Amniotic epithelial cell (primary cell): ENCODE data around the gene SLC7A5.
"Not testable (repeated sequence)": the region's sequence is repeated elsewhere in the genome, so short reads cannot be mapped to it uniquely, and the experiment has no call there.

Source experiments
- DNase-seq: peaks from one replicate; pipeline ENCODE4 v3.0.0-alpha.2; 2010; ENCODE audit warnings: low read depth

SLC7A5 gene

DNA sequence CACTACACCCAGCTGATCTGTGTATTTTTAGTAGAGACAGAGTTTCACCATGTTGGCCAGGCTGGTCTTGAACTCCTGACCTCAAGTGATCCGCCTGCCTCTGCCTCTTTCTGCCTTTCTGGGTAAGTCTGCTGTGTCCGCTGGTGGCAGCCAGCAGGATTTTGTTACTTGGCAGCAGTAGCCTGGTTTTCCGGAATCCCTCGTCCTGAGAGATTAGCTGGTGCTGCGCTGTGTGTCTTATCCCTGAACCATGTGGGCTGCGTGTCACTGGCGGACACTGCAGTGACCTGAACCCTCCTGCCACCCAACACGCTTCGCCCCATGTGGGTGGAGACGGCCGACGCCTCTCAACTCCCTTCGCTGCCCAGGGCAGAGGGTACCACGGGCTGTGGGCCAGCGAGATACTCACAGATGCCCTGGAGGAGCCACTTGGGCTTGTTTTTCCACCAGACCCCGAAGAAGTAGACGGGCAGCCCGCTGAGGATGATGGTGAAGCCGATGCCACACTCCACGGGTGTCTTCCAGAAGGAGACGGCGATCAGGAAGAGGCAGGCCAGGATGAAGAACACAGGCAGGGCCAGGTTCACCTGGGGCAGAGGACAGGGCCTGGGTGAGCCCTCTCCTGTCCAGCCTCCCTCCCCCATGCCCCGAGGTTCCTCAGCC, 35.2 kb downstream of the SLC7A5 start:
- no peak for DNase-seq

- no peak for DNase-seq
These were observed 35.8 kb downstream of the SLC7A5 start for GRCh38 chr16:87833548-87833947.

DNA sequence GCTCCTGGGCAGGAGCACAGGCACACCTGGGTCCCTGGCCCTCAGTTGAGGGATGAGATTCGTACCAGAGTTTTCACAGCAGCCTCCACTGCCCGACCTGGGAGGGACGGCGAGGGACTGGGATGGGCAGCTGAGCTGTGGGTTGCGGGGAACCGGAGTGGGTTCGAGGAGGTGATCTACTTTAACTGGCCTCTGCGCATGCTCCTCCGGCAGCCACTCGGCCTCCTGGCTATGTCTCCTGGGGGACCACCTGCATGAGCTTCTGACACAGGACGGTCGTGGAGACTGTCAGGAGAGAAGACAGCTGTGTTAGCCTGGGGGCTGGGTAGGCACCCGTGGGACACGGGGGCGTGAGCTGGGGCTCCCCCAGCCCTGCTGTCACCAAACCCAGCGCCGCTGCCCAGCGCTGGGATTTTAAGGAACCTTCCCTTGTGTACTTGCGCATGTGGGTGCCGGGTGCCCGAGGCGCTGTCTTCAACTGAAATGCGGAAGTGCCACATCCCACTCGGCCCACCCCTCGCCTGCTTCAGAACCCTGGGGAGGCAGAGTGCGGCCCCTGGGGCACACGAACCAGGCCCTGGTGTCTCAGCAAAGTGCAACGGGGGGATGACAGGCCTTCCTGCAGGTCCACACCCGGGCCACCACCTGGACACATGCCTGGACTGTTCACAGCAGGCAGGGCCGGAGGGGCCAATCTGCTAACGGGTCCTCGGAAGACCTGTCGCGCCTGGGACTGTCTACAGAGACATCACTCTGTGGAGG, 36.4 kb downstream of the SLC7A5 start:
- no peak for DNase-seq

GRCh38 chr16:87832137-87832527, 37.2 kb downstream of the SLC7A5 start:
- no peak for DNase-seq

- no peak for DNase-seq
These were observed 37.7 kb downstream of the SLC7A5 start for GRCh38 chr16:87831421-87832136.

DNA sequence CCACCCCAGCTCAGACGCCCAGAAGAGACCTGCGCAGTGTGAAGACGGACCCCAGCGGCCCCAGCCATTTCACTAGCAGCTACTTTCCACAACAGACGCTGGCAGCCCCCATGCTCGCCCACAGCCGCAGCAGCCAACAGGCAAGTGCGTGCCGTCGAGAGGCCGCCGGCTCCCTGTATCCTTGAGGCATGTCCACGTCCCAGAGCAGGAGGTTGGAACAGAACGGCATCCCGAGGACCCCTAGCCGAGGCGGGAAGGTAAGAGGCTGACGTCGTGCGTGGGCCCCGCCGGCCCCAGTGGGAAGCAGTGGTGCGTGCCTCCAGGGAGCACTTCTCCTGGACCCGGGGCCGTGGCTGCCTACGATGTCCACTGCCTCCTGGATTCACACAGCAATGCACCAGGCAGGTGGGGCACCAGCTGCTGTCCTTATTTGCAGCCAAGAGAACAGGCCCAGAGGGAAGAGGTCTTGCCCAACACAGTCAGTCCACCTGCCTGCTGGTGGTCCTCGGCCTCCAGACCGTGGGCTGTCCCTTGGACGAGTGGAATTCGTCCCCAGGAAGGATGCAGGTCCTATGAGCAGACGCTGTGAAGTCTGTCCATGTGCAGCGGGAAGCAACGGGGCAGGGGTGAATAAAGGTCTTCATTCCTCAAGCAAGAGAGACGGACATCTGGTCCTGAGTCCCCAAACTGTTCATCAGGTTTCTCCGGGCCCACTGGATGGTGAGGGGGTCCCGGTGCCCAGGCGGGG, 38.5 kb downstream of the SLC7A5 start:
- DNase-seq: no peak

- DNase-seq: no peak
These were observed 39.2 kb downstream of the SLC7A5 start for GRCh38 chr16:87829988-87830672.

DNA sequence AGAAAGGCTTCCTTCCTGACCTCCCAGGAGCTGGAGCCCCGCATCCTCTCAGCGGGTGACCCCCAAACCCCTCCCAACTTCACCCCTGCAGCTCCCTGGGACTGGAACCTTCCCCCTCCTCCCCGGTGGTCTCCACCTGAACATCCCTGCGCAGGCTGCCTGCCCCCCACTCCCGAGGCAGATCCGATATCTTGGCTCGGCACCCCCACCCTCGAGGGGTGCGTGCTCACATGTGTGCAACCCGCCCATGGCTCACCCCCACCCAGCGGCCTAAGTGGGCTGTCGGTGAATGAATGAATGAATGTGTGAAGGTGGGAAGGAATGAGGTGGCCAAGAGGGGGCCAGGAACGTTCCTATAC, 39.7 kb downstream of the SLC7A5 start:
- DNase-seq: no peak

DNA sequence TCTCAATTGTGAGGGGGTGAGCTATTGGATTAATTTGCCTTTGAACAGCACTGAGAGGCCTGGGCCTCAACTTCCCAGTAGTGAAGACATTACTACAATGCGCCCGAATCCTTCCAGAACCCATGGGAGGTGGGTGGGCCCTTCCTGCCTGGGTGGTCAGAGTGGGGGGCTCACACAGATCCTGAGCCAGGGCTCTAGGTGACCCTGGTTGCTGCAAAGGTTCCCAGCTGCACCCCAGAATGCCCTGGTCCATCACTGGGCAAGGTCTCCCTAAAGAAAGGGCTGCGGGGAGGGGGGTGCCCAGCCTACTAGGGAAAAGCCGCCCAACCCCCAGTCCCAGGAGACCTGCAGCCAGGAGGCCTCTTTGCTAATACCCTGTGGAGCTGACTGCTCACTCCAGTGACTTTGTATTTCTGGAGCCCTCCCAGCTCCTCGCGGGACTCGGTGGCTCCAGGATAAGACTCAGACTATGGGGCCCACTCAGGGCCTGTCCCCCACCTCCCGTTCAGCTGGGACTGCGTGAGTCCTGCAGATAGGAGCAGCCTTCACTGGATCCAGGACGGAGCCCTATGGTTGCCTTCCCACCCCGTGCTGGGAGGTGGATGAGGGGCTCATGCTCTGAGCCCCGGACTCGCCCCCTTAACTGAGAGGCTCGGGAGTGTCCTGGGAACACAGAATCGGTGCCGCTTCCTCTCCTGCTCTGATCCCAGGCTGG, 40.2 kb downstream of the SLC7A5 start:
- no peak for DNase-seq

- no peak for DNase-seq
These were observed 41.0 kb downstream of the SLC7A5 start for GRCh38 chr16:87828071-87828906.

GRCh38 chr16:87827588-87827915, 41.8 kb downstream of the SLC7A5 start:
- not testable (repeated sequence) for DNase-seq

- no peak for DNase-seq
These were observed 42.3 kb downstream of the SLC7A5 start for GRCh38 chr16:87826798-87827587.

DNA sequence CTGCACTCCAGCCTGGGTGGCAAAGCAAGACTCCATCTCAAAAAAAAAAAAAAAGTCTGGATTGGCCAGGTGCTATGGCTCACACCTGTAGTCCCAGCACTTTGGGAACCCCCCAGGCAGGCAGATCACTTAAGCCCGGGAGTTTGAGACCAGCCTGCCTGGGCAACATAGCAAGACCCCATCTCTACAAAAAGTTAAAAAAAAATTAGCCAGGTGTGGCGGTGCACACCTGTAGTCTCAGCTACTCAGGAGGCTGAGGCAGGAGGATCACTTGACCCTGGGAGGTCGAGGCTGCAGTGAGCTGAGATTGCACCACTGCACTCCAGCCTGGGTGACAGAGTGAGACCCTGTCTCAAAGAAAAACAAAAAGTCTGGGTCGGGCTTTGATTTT, 42.9 kb downstream of the SLC7A5 start:
- not testable (repeated sequence) for DNase-seq

DNA sequence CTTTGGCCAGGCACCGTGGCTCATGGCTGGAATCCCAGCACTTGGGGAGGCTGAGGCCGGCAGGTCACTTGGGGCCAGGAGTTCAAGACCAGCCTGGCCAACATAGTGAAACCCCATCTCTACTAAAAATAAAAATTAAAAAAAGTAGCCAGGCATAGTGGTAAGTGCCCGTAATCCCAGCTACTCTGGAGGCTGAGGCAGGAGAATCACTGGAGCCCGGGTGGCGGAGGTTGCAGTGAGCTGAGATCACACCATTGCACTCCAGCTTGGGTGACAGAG, 43.5 kb downstream of the SLC7A5 start:
- not testable (repeated sequence) for DNase-seq

DNA sequence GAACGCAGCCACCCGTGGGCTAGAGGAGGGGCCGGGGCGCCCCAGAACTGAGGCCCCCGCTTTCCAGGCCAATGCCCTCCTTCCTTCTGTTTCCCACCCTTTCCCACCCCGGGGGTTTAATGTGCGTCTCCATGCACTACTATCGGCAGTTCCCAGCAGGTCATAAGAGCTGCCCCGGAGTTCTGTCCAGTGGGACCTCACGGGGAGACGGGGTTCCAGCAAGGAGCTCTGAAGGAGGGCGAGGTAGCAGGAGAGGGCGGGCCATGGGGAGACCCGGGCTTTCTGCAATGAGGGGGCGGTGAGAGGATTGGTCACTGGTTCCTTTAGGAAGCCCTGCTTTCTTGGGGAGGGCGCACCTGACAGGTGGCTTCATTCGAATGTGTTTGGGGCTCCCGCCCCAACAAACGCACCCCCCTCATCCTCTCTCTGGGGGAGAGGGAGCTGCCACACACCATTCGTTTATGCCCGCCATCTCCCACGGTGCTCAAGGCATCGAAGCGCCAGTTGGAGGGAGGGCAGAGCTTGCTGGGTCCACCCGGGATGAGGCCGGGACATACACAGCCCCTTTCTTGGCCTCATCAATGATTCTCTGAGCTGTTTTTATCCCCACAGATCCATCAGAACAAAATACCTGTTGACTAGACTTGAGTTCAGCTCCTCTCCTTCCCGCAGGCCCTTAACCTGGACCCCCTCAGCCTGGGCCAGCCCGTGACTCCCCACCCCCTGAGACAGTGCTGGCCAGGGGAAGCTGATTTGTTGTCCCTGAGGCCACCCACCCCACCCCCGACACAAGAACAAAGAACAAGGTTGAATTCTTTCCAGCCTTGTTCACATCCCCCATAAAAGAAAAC, 44.1 kb downstream of the SLC7A5 start:
- no peak for DNase-seq

GRCh38 chr16:87824016-87824990, 45.0 kb downstream of the SLC7A5 start:
- DNase-seq: no peak

GRCh38 chr16:87823181-87823929, 46.0 kb downstream of the SLC7A5 start:
- no peak for DNase-seq
